Thoracic aorta (tissue), 2 donors: Measurements from ENCODE around the gene BCL2L1. TPM values are rescaled to one million over a fixed set of nuclear protein-coding genes. Genes with fewer than 3 reads are reported as not detected.
"Not testable (repeated sequence)": the region's sequence is repeated elsewhere in the genome, so short reads cannot be mapped to it uniquely, and the experiment has no call there.

Experiments used
- ATAC-seq: fragments of 150-250 bp; one replicate; pipeline ENCODE4 v1.8.0; 2017; ENCODE audit warnings: low read depth; ENCODE audit not compliant: insufficient number of reproducible peaks, low FRiP score
- DNase-seq: peaks from one replicate; pipeline ENCODE4 v3.0.0-alpha.2; 2020; ENCODE audit warnings: low spot score
- H3K27ac ChIP-seq, 2 donors: fragments of 200-600 bp; sonication (generic); 1 replicate in 1 of 2; 2 replicates in 1 of 2; pipeline ENCODE4 v1.5.1; 2016; ENCODE audit warnings: mild to moderate bottlenecking in 2 of 2, moderate library complexity in 2 of 2
- H3K27me3 ChIP-seq: fragments of 200-600 bp; sonication (generic); replicated peaks from 2 replicates; pipeline ENCODE4 v1.6.0; 2016; ENCODE audit warnings: mild to moderate bottlenecking; ENCODE audit not compliant: insufficient read depth
- H3K36me3 ChIP-seq: fragments of 200-600 bp; sonication (generic); one replicate; pipeline ENCODE4 v1.5.1; 2016
- H3K4me1 ChIP-seq, 2 donors: fragments of 200-600 bp; sonication (generic); 1 replicate in 1 of 2; 2 replicates in 1 of 2; pipeline versions ENCODE4 v1.5.1 to v1.6.0; 2016; ENCODE audit warnings: low read depth in 2 of 2, mild to moderate bottlenecking in 1 of 2; ENCODE audit not compliant: control insufficient read depth in 1 of 2
- H3K4me3 ChIP-seq: fragments of 200-600 bp; sonication (generic); 2 replicates; pipeline ENCODE4 v1.5.1; 2016; ENCODE audit warnings: mild to moderate bottlenecking
- H3K9me3 ChIP-seq: fragments of 200-600 bp; sonication (generic); 2 replicates; pipeline ENCODE4 v1.5.1; 2016
- CTCF ChIP-seq: fragments of 200-600 bp; sonication (generic); IDR thresholded peaks from one replicate; pipeline ENCODE4 v1.5.1; 2019; ENCODE audit warnings: antibody characterized with exemption
- total RNA-seq, 2 donors: library from RNA; depleted of rRNA; stranded (reverse); fragments of >200 nt; gene quantifications; one replicate each; pipeline versions ENCODE4 v1.1.0 to v1.2.3, GENCODE V29; 2016

Gene BCL2L1
- total RNA-seq, 2 donors from 2014 or later: 137 to 187 TPM

DNA sequence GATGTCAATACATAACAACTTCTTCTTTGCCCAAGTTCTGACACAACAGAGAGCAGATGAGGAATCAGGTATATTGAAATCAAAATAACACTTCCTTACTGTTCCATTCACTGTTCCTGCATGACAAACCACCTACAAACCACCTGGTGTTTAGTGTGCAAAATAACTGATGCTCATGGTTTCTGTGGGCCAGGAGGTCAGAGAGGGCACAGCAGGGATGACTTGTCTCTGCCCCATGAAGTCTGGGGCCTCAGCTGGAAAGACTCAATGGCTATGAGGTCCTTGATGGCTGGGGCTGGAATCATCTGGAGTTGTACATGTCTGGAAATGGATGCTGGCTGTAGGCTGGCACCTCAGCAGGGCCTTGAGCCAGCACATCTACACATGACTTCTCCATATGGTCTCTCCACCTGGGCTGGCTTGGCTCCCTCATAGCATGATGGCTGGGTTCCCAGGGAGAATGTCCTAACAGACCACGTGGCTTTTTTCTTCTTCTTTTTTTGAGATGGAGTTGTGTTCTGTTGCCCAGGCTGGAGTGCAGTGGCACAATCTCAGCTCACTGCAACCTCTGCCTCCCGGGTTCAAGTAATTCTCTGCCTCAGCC lies 92.4 kb downstream of the BCL2L1 start:
- no peaks in the 10 kb centered on the region for H3K36me3 ChIP-seq
- H3K4me1 ChIP-seq: no peaks in the 10 kb centered on the region
- H3K27ac ChIP-seq: no peak overlapping the region
- ATAC-seq: no peak
- DNase-seq: no peak
- H3K9me3 ChIP-seq: no peaks in the 10 kb centered on the region
- no peak for TF ChIP-seq CTCF
- H3K4me3 ChIP-seq: no peak overlapping the region
- no peaks in the 10 kb centered on the region for H3K27me3 ChIP-seq

DNA sequence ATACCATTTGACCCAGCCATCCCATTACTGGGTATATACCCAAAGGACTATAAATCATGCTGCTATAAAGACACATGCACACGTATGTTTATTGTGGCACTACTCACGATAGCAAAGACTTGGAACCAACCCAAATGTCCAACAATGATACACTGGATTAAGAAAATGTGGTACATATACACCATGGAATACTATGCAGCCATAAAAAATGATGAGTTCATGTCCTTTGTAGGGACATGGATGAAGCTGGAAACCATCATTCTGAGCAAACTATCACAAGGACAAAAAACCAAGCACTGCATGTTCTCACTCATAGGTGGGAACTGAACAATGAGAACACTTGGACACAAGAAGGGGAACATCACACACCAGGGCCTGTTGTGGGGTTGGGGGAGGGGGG lies 94.6 kb downstream of the BCL2L1 start:
- H3K27ac ChIP-seq, ATAC-seq, DNase-seq, H3K4me1 ChIP-seq, H3K9me3 ChIP-seq, H3K4me3 ChIP-seq, H3K36me3 ChIP-seq, H3K27me3 ChIP-seq: not testable (repeated sequence)

GRCh38 chr20:31626534-31626933 lies 96.1 kb downstream of the BCL2L1 start:
- H3K4me1 ChIP-seq: peaks cover 10 to 14% of the 10 kb centered on the region in 2 donors
- H3K27me3 ChIP-seq, H3K27ac ChIP-seq, ATAC-seq, H3K4me3 ChIP-seq, DNase-seq, H3K9me3 ChIP-seq, H3K36me3 ChIP-seq: not testable (repeated sequence)

- H3K36me3 ChIP-seq, H3K9me3 ChIP-seq, H3K27me3 ChIP-seq, DNase-seq, H3K4me3 ChIP-seq: not testable (repeated sequence)
- ATAC-seq: peak; percentile 24
- peak overlapping the region in 1 of 2 donors; percentile 49 for H3K27ac ChIP-seq
- peaks cover 10 to 14% of the 10 kb centered on the region in 2 donors for H3K4me1 ChIP-seq
Observed at GRCh38 chr20:31623123-31623505, 99.6 kb downstream of the BCL2L1 start.

- no peak for TF ChIP-seq CTCF
- H3K4me3 ChIP-seq: no peak overlapping the region
- H3K36me3 ChIP-seq: no peaks in the 10 kb centered on the region
- ATAC-seq: no peak
- H3K27ac ChIP-seq: no peak overlapping the region
- no peaks in the 10 kb centered on the region for H3K9me3 ChIP-seq
- peaks cover 10 to 14% of the 10 kb centered on the region in 2 donors for H3K4me1 ChIP-seq
- H3K27me3 ChIP-seq: no peaks in the 10 kb centered on the region
- DNase-seq: no peak
Observed at GRCh38 chr20:31620246-31620645, 102.4 kb downstream of the BCL2L1 start.

- no peaks in the 10 kb centered on the region for H3K36me3 ChIP-seq
- no peaks in the 10 kb centered on the region for H3K9me3 ChIP-seq
- DNase-seq (no peak), ATAC-seq (no peak)
- TF ChIP-seq CTCF: no peak
- H3K27ac ChIP-seq: no peak overlapping the region
- H3K4me3 ChIP-seq: no peak overlapping the region
- no peaks in the 10 kb centered on the region for H3K27me3 ChIP-seq
- peaks cover 5 to 9% of the 10 kb centered on the region in 2 donors for H3K4me1 ChIP-seq
Observed at GRCh38 chr20:31617432-31618104, 105.1 kb downstream of the BCL2L1 start.
